ENCODE results near the gene SNRNP27.
A peak's percentile ranks its signal among the peaks of the same experiment; 100 is the strongest.
"Not testable (repeated sequence)": the region's sequence is repeated elsewhere in the genome, so short reads cannot be mapped to it uniquely, and the experiment has no call there.

Gene SNRNP27

DNA sequence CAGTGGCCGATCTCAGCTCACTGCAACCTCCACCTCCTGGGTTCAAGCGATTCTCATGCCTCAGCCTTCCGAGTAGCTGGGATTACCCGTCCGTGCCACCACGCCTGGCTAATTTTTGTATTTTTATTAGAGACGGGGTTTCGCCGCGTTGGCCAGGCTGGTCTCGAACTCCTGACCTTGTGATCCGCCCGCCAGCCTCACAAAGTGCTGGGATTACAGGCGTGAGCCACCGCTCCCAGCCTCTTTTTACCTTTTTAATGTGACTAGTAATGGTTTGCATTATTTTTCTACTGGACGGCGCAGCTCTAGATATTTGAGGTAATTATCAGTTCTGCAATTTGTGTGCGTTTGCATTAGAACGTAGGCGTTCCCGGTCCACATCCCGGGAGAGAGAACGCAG is 981 bp downstream of the SNRNP27 start:
- Histone ChIP-seq H3K4ac (ENCODE audit: low read depth, low read length) (peak overlapping the region; percentile 93), H3K36me3 (ENCODE audit: control insufficient read depth in 1 of 2, insufficient read depth in 2 of 2, low read length in 2 of 2) (peaks cover 15 to 18% of the 10 kb centered on the region in 2 experiments), H4K12ac (ENCODE audit: low read depth, low read length) (peak overlapping the region; percentile 39), H4K8ac (ENCODE audit: low read depth, low read length) (peak overlapping the region; percentile 70), H3K4me2 (ENCODE audit: low read length) (peak overlapping the region; percentile 62)
- not testable (repeated sequence) for H3K79me2 ChIP-seq (ENCODE audit: control insufficient read depth, insufficient read depth, low read length, poor library complexity); H3K79me1 ChIP-seq (ENCODE audit: low read length); H3K23ac ChIP-seq (ENCODE audit: low read length); H4K91ac ChIP-seq (ENCODE audit: low read depth, low read length); H3K27me3 ChIP-seq (ENCODE audit: insufficient read depth, low read length); H2AFZ ChIP-seq (ENCODE audit: insufficient read depth, low read length, poor library complexity); H2AK5ac ChIP-seq (ENCODE audit: low read length); H3K4me3 ChIP-seq (ENCODE audit: low read depth, low read length); H2BK5ac ChIP-seq (ENCODE audit: low read depth, low read length, poor library complexity); H2BK12ac ChIP-seq (ENCODE audit: low read length); H3K14ac ChIP-seq (ENCODE audit: low read length); H3K9ac ChIP-seq (ENCODE audit: low read length); H3K4me1 ChIP-seq (ENCODE audit: control insufficient read depth in 1 of 2, insufficient read depth in 2 of 2, low read length in 2 of 2); H2BK120ac ChIP-seq (ENCODE audit: insufficient read depth, low read length, poor library complexity); H3K18ac ChIP-seq (ENCODE audit: low read length); H3K27ac ChIP-seq (ENCODE audit: low read depth, low read length); DNase-seq; H3K9me3 ChIP-seq (ENCODE audit: insufficient read depth, low read depth, low read length)
- WGBS (ENCODE audit: extremely low coverage, insufficient coverage, insufficient read length): no CpG with 5 or more reads among the region's 23 CpGs

DNA sequence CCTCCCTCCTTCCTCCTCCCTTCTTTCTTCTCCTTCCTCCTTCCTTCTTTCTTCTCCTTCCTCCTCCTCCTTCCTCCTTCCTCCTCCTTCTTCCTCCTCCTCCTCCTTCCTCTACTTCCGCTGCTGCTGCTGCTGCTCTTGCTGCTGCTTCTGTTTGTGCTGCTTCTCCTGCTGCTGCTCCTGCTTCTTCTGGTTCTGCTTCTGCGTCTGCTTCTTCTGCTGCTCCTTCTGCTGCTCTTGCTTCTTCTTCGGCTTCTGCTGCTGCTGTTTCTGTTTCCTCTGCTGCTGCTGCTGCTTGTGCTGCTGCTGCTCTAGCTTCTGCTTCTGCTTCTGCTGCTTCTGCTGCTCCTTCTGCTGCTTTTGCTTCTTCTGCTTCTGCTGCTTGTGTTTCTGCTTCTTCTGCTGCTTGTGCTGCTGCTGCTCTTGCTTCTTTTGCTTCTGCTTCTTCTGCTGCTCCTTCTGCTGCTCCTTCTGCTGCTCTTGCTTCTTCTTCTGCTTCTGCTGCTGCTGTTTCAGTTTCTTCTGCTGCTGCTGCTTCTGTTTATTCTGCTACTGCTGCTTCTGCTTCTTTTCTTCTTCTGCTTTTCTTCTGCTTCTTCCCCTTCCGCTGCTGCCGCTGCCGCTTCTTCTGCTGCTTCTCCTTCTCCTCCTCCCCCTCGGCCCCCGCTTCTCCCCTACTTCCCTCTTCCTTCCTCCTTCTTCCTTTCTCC is 8.6 kb downstream of the SNRNP27 start:
- no peak overlapping the region for H2BK12ac ChIP-seq (ENCODE audit: low read length)
- H3K23ac ChIP-seq (ENCODE audit: low read length): no peak overlapping the region
- H3K79me1 ChIP-seq (ENCODE audit: low read length): no peaks in the 10 kb centered on the region
- no peak overlapping the region for H3K4me2 ChIP-seq (ENCODE audit: low read length)
- DNase-seq: no peak
- H2BK5ac ChIP-seq (ENCODE audit: low read depth, low read length, poor library complexity): no peak overlapping the region
- H3K18ac ChIP-seq (ENCODE audit: low read length): no peak overlapping the region
- no CpG with 5 or more reads among the region's 8 CpGs for WGBS (ENCODE audit: extremely low coverage, insufficient coverage, insufficient read length)
- H3K9me3 ChIP-seq (ENCODE audit: insufficient read depth, low read depth, low read length): no peaks in the 10 kb centered on the region
- H2BK120ac ChIP-seq (ENCODE audit: insufficient read depth, low read length, poor library complexity): no peak overlapping the region
- no peak overlapping the region for H3K27ac ChIP-seq (ENCODE audit: low read depth, low read length)
- peaks cover 12 to 23% of the 10 kb centered on the region in 2 experiments for H3K36me3 ChIP-seq (ENCODE audit: control insufficient read depth in 1 of 2, insufficient read depth in 2 of 2, low read length in 2 of 2)
- no peak overlapping the region for H3K4ac ChIP-seq (ENCODE audit: low read depth, low read length)
- no peak overlapping the region for H3K9ac ChIP-seq (ENCODE audit: low read length)
- no peak overlapping the region for H3K14ac ChIP-seq (ENCODE audit: low read length)
- H4K12ac ChIP-seq (ENCODE audit: low read depth, low read length): no peak overlapping the region
- H3K4me3 ChIP-seq (ENCODE audit: low read depth, low read length): no peak overlapping the region
- H2AFZ ChIP-seq (ENCODE audit: insufficient read depth, low read length, poor library complexity): no peak overlapping the region
- no peaks in the 10 kb centered on the region for H3K4me1 ChIP-seq (ENCODE audit: control insufficient read depth in 1 of 2, insufficient read depth in 2 of 2, low read length in 2 of 2)
- H4K91ac ChIP-seq (ENCODE audit: low read depth, low read length): no peak overlapping the region
- H4K8ac ChIP-seq (ENCODE audit: low read depth, low read length): no peak overlapping the region
- H3K79me2 ChIP-seq (ENCODE audit: control insufficient read depth, insufficient read depth, low read length, poor library complexity): no peaks in the 10 kb centered on the region
- no peak overlapping the region for H2AK5ac ChIP-seq (ENCODE audit: low read length)
- H3K27me3 ChIP-seq (ENCODE audit: insufficient read depth, low read length): no peaks in the 10 kb centered on the region

DNA sequence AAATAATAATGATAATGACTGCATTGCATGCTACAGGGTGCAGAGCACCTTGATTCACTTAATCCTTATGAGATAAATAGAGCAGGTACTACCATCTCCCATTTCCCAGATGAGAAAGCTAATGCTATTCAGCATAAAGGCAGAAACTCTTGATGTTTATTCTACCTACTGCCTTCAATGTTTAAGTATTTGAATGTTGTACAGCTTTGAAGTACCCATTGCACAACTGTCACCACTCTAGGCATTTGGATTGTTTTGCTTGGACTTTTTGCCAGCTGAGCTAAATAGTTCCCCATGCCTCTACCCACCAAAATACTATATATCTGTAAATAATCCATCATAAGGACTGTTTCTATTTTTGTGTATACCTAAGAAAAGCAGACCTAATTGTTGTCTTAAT is 13.5 kb downstream of the SNRNP27 start:
- DNase-seq: no peak
- Histone ChIP-seq H3K9ac (ENCODE audit: low read length) (no peak overlapping the region), H3K4ac (ENCODE audit: low read depth, low read length) (no peak overlapping the region), H3K18ac (ENCODE audit: low read length) (no peak overlapping the region), H2AFZ (ENCODE audit: insufficient read depth, low read length, poor library complexity) (no peak overlapping the region), H4K91ac (ENCODE audit: low read depth, low read length) (no peak overlapping the region), H2BK120ac (ENCODE audit: insufficient read depth, low read length, poor library complexity) (no peak overlapping the region), H4K12ac (ENCODE audit: low read depth, low read length) (no peak overlapping the region), H3K79me1 (ENCODE audit: low read length) (no peaks in the 10 kb centered on the region), H4K8ac (ENCODE audit: low read depth, low read length) (no peak overlapping the region), H2BK5ac (ENCODE audit: low read depth, low read length, poor library complexity) (no peak overlapping the region), H3K27me3 (ENCODE audit: insufficient read depth, low read length) (no peaks in the 10 kb centered on the region), H3K36me3 (ENCODE audit: control insufficient read depth in 1 of 2, insufficient read depth in 2 of 2, low read length in 2 of 2) (peaks cover 11 to 17% of the 10 kb centered on the region in 2 experiments), H3K4me3 (ENCODE audit: low read depth, low read length) (no peak overlapping the region), H3K4me1 (ENCODE audit: control insufficient read depth in 1 of 2, insufficient read depth in 2 of 2, low read length in 2 of 2) (no peaks in the 10 kb centered on the region), H3K9me3 (ENCODE audit: insufficient read depth, low read depth, low read length) (no peaks in the 10 kb centered on the region), H3K27ac (ENCODE audit: low read depth, low read length) (no peak overlapping the region), H3K23ac (ENCODE audit: low read length) (no peak overlapping the region), H3K79me2 (ENCODE audit: control insufficient read depth, insufficient read depth, low read length, poor library complexity) (no peaks in the 10 kb centered on the region), H2BK12ac (ENCODE audit: low read length) (no peak overlapping the region), H3K14ac (ENCODE audit: low read length) (no peak overlapping the region), H3K4me2 (ENCODE audit: low read length) (no peak overlapping the region), H2AK5ac (ENCODE audit: low read length) (no peak overlapping the region)

GRCh38 chr2:69911985-69912563 is 18.3 kb downstream of the SNRNP27 start:
- WGBS (ENCODE audit: extremely low coverage, insufficient coverage, insufficient read length): no CpG with 5 or more reads among the region's 2 CpGs
- Histone ChIP-seq H3K18ac (ENCODE audit: low read length) (no peak overlapping the region), H3K4me3 (ENCODE audit: low read depth, low read length) (no peak overlapping the region), H3K9me3 (ENCODE audit: insufficient read depth, low read depth, low read length) (no peaks in the 10 kb centered on the region), H2BK120ac (ENCODE audit: insufficient read depth, low read length, poor library complexity) (no peak overlapping the region), H4K12ac (ENCODE audit: low read depth, low read length) (no peak overlapping the region), H3K14ac (ENCODE audit: low read length) (no peak overlapping the region), H4K91ac (ENCODE audit: low read depth, low read length) (no peak overlapping the region), H3K4me1 (ENCODE audit: control insufficient read depth in 1 of 2, insufficient read depth in 2 of 2, low read length in 2 of 2) (peaks cover 0 to 2% of the 10 kb centered on the region in 2 experiments), H3K4ac (ENCODE audit: low read depth, low read length) (no peak overlapping the region), H2AK5ac (ENCODE audit: low read length) (no peak overlapping the region), H3K36me3 (ENCODE audit: control insufficient read depth in 1 of 2, insufficient read depth in 2 of 2, low read length in 2 of 2) (peaks cover 2 to 11% of the 10 kb centered on the region in 2 experiments), H3K79me1 (ENCODE audit: low read length) (peaks cover 8% of the 10 kb centered on the region), H2BK5ac (ENCODE audit: low read depth, low read length, poor library complexity) (no peak overlapping the region), H3K27me3 (ENCODE audit: insufficient read depth, low read length) (no peaks in the 10 kb centered on the region), H3K27ac (ENCODE audit: low read depth, low read length) (no peak overlapping the region), H2BK12ac (ENCODE audit: low read length) (no peak overlapping the region), H4K8ac (ENCODE audit: low read depth, low read length) (no peak overlapping the region), H2AFZ (ENCODE audit: insufficient read depth, low read length, poor library complexity) (no peak overlapping the region), H3K23ac (ENCODE audit: low read length) (no peak overlapping the region), H3K4me2 (ENCODE audit: low read length) (no peak overlapping the region), H3K9ac (ENCODE audit: low read length) (no peak overlapping the region), H3K79me2 (ENCODE audit: control insufficient read depth, insufficient read depth, low read length, poor library complexity) (peaks cover 9% of the 10 kb centered on the region)
- DNase-seq: peak in 1 of 2 donors; percentile 81

All from trophoblast cell (in vitro differentiated cells and primary cell).